HepG2 (cell line): ENCODE data around the gene CCDC74B. TPM values are rescaled to one million over a fixed set of nuclear protein-coding genes. Genes with fewer than 3 reads are reported as not detected.
"Not testable (repeated sequence)": the region's sequence is repeated elsewhere in the genome, so short reads cannot be mapped to it uniquely, and the experiment has no call there.

ENCODE experiments used
- ATAC-seq: fragments of 200-7000 bp; cut with Tn5 transposase; 3 replicates; pipeline ENCODE4 v1.9.1; 2020; ENCODE audit warnings: mild to moderate bottlenecking, moderate library complexity
- BruUV-seq: library from RNA; stranded (reverse); fragments of 400-500 nt; replicated peaks from 2 replicates; lab custom pipeline; 2021; lab: Mats Ljungman, UMichigan
- CTCF ChIA-PET: fragments of 300-600 bp; formaldehyde crosslinking; extraction: SDS; loops from one replicate; lab custom pipeline; 2021; ENCODE audit warnings: low total read pairs, inconsistent platforms, low intra/inter-chr PET ratio; lab: Yijun Ruan, JAX
- POLR2A ChIA-PET: fragments of 350-600 bp; sonication (Branson Sonifier 250); formaldehyde crosslinking; loops from one replicate; lab custom pipeline; 2020; ENCODE audit warnings: antibody characterized with exemption, inconsistent platforms; lab: Yijun Ruan, JAX
- DNase-seq: peaks from one replicate; pipeline ENCODE4 v3.0.0-alpha.2; 2015; ENCODE audit warnings: low spot score
- FAIRE-seq: peaks from 3 replicates; lab custom pipeline; 2011; peaks lifted over from hg19 to GRCh38; lab: Jason Lieb, UNC
- H2AFZ ChIP-seq: one replicate; pipeline ENCODE4 v1.6.1; 2011; ENCODE audit warnings: low read length, inconsistent platforms
- H3K27ac ChIP-seq: fragments of 300-600 bp; 3 replicates; pipeline ENCODE4 v1.8.0; 2011; ENCODE audit warnings: mixed run types, mild to moderate bottlenecking, mixed read lengths, low read length, inconsistent platforms; ENCODE audit not compliant: insufficient read depth; ENCODE audit errors: extremely low read length
- H3K27me3 ChIP-seq, 2 experiments: fragments of 200-600 bp in 1 of 2; 2 replicates in 1 of 2; 3 replicates in 1 of 2; pipeline versions ENCODE4 v1.6.0 to v1.8.0; 2011; ENCODE audit warnings: low read length in 2 of 2, mild to moderate bottlenecking in 2 of 2, moderate library complexity in 2 of 2, inconsistent platforms in 1 of 2; ENCODE audit not compliant: insufficient read depth in 2 of 2, control insufficient read depth in 1 of 2
- H3K36me3 ChIP-seq, 2 experiments: fragments of 200-600 bp in 1 of 2; replicated peaks in 1 of 2; 2 replicates in 1 of 2; 3 replicates in 1 of 2; pipeline versions ENCODE4 v1.5.1 to v1.8.0; 2011; ENCODE audit warnings: low read length in 2 of 2, inconsistent platforms in 1 of 2; ENCODE audit not compliant: insufficient read depth in 2 of 2, control insufficient read depth in 1 of 2
- H3K4me1 ChIP-seq: 2 replicates; pipeline ENCODE4 v1.5.1; 2012; ENCODE audit warnings: low read length, inconsistent platforms; ENCODE audit not compliant: insufficient read depth
- H3K4me2 ChIP-seq: 2 replicates; pipeline ENCODE4 v1.6.0; 2011; ENCODE audit warnings: low read depth, low read length, inconsistent platforms
- H3K4me3 ChIP-seq, 3 experiments: fragments of 200-600 bp in 1 of 3; sonication (generic), shearing (Covaris generic) in 1 of 3; replicated peaks in 1 of 3; 2 replicates each; pipeline ENCODE4 v1.5.1; 2011 to 2016; ENCODE audit warnings: low read length in 3 of 3, inconsistent platforms in 2 of 3, low read depth in 2 of 3, mild to moderate bottlenecking in 2 of 3, control low read depth in 1 of 3, mixed read lengths in 1 of 3; ENCODE audit not compliant: insufficient read depth in 1 of 3
- H3K79me2 ChIP-seq: one replicate; pipeline ENCODE4 v1.6.1; 2011; ENCODE audit warnings: low read length, inconsistent platforms; ENCODE audit not compliant: insufficient read depth
- H3K9ac ChIP-seq: 2 replicates; pipeline ENCODE4 v1.6.0; 2011; ENCODE audit warnings: mild to moderate bottlenecking, low read depth, low read length, inconsistent platforms; ENCODE audit not compliant: insufficient read depth
- H3K9me3 ChIP-seq: 2 replicates; pipeline ENCODE4 v1.5.1; 2012; ENCODE audit warnings: mild to moderate bottlenecking, low read length
- H4K20me1 ChIP-seq: 2 replicates; pipeline ENCODE4 v1.6.0; 2011; ENCODE audit warnings: inconsistent platforms, mild to moderate bottlenecking, low read length, moderate library complexity; ENCODE audit not compliant: insufficient read depth
- WGBS: methylation state at CpG from one replicate; pipeline ENCODE4 v1.1.6; 2017; ENCODE audit warnings: low lambda C conversion rate; 5-methylcytosine and 5-hydroxymethylcytosine counted together
- in situ Hi-C: cut with HindIII; loops from 2 replicates; pipeline ENCODE4 v1.10.0; 2017; ENCODE audit warnings: low pct_unique_long_range_greater_than_20kb; ENCODE audit not compliant: extremely low pct_ligation_motif_present
- intact Hi-C: fragments of 100-400 bp; cut with micrococcal nuclease; formaldehyde crosslinking; loops from one replicate; pipeline ENCODE4 v1.10.0; 2022; ENCODE audit not compliant: unreplicated experiment
- polyA plus RNA-seq, 8 experiments: library from polyadenylated mRNA; depleted of rRNA in 3 of 8; stranded (reverse) in 7 of 8; unstranded in 1 of 8; fragments of >200 nt; fragmentation: Illumina TruSeq in 4 of 8; extraction: Trizol in 4 of 8; gene quantifications; 2 replicates each; pipeline versions ENCODE4 v1.2.1 to v1.2.3, GENCODE V29; 2011 to 2016; ENCODE audit warnings: low read depth in 4 of 8, missing spikeins in 1 of 8, mixed read lengths in 1 of 8; ENCODE audit not compliant: insufficient read depth in 1 of 8
- total RNA-seq, 5 experiments: library from RNA; depleted of rRNA; stranded (reverse); fragments of >200 nt; fragmentation: Illumina TruSeq; extraction: Trizol; gene quantifications; 2 replicates each; pipeline ENCODE4 v1.2.3, GENCODE V29; 2016; ENCODE audit warnings: low read depth in 1 of 5

CCDC74B gene
- total and polyA plus RNA-seq, 2 of the 13 experiments (the other 11 are each of a cell fraction or from before 2014, with no cell fraction given), result 0.07 to 0.11 TPM

DNA sequence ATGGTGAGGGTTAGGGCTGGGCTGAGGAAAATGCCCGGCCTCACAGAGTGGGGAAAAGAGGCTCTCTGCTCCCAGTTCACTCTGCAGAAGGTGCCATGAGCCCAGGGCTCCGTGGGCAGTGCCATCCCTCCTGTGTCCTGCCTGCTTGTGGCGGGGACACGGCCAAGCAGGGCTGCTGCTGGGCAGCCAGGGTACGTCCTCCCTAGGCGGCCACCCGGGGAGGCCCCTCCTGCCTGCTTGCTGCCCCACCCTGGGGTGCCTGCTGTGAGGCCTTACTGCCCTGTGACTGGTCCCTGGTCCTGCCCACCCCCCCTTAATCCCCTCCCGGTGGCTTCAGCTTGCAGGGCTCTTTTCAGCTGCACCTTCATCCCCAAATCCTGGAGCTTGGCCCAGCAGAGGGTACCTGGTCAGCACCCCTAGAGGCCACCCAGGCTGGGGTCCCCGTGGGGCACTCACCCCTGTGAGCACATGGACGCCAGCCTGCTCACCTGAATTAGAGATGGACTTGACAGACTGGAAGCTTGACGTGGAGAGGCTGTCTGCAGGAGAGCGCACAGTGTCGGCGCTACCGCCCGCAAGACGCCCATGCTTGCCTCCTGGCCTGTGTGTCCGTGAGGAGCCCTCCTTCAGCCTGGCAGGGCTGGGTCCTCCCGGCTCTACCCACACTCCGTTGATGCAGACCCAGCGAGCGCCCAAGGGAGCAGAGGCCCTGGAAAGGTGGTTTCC, 3.1 kb downstream of the CCDC74B start:
- H3K4me1 ChIP-seq, H3K27ac ChIP-seq, H3K4me2 ChIP-seq, ATAC-seq, H3K36me3 ChIP-seq, CTCF ChIA-PET, intact Hi-C loops, BruUV-seq, H2AFZ ChIP-seq, H3K9me3 ChIP-seq, H3K9ac ChIP-seq, POLR2A ChIA-PET, H3K4me3 ChIP-seq, H4K20me1 ChIP-seq, H3K79me2 ChIP-seq, FAIRE-seq, in situ Hi-C loops, DNase-seq: not testable (repeated sequence)
- 56% methylated on average over 12 of the region's 22 CpGs for WGBS
- H3K27me3 ChIP-seq, result peaks cover 4 to 14% of the 10 kb centered on the region in 2 experiments; a peak in 4 of 5 replicates

DNA sequence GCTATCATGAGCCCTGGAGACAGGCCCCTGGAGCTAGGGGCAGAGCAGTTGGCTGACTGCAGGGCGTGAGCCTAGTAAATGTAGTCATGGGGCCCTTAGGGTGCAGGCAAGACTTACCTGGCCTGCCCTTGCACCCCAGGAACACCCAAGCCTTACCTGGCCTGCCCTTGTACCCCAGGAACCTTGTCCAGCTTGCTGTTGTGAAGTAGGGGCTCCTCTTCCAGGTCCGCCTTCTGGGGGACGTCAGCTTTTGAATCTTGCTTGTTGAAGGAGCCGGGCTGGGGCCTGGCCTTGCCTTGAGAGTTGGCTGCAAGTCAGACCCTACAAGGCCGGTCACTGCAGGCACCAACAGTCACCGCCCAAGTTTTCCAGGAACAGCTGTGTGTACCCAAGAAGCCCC, 3.9 kb downstream of the CCDC74B start:
- intact Hi-C loops, in situ Hi-C loops, H3K4me2 ChIP-seq, H4K20me1 ChIP-seq, H3K36me3 ChIP-seq, BruUV-seq, H2AFZ ChIP-seq, H3K9ac ChIP-seq, H3K4me3 ChIP-seq, ATAC-seq, CTCF ChIA-PET, H3K4me1 ChIP-seq, H3K79me2 ChIP-seq, H3K9me3 ChIP-seq, DNase-seq, H3K27ac ChIP-seq, FAIRE-seq, POLR2A ChIA-PET: not testable (repeated sequence)
- WGBS, result 74% methylated on average over 3 of the region's 6 CpGs
- peaks cover 4 to 14% of the 10 kb centered on the region in 2 experiments; a peak in 4 of 5 replicates for H3K27me3 ChIP-seq

- H3K36me3 ChIP-seq, FAIRE-seq, CTCF ChIA-PET, H4K20me1 ChIP-seq, BruUV-seq, H2AFZ ChIP-seq, DNase-seq, H3K4me1 ChIP-seq, H3K4me2 ChIP-seq, H3K9ac ChIP-seq, H3K9me3 ChIP-seq, H3K4me3 ChIP-seq, H3K79me2 ChIP-seq, POLR2A ChIA-PET, H3K27ac ChIP-seq, in situ Hi-C loops, ATAC-seq, intact Hi-C loops: not testable (repeated sequence)
- H3K27me3 ChIP-seq, result peaks cover 4 to 14% of the 10 kb centered on the region in 2 experiments; a peak in 4 of 5 replicates
- 40% methylated on average over 1 of the region's 7 CpGs for WGBS
Measured at GRCh38 chr2:130140516-130140915, 4.4 kb downstream of the CCDC74B start.

- ATAC-seq, H3K4me1 ChIP-seq, H4K20me1 ChIP-seq, H3K36me3 ChIP-seq, H3K27ac ChIP-seq, H3K9me3 ChIP-seq, DNase-seq, BruUV-seq, H3K9ac ChIP-seq, in situ Hi-C loops, H3K79me2 ChIP-seq, H2AFZ ChIP-seq, POLR2A ChIA-PET, intact Hi-C loops, H3K4me2 ChIP-seq, H3K4me3 ChIP-seq, CTCF ChIA-PET, FAIRE-seq: not testable (repeated sequence)
- H3K27me3 ChIP-seq, result peaks cover 4 to 14% of the 10 kb centered on the region in 2 experiments; a peak in 4 of 5 replicates
- 49% methylated on average over 20 of the region's 30 CpGs for WGBS
Measured at GRCh38 chr2:130139331-130140280, 5.3 kb downstream of the CCDC74B start.
